ENCODE data around the gene PLD5. TPM values are rescaled to one million over a fixed set of nuclear protein-coding genes. Genes with fewer than 3 reads are reported as not detected.

Gene PLD5
- total RNA-seq, 3 donors from 2014 or later (not counting 1 experiment from before 2014, with no cell fraction given), result not detected

GRCh38 chr1:242440757-242441156, 83.7 kb downstream of the PLD5 start:
- DNase-seq, result no peak
- 90% methylated on average over 1 of the region's 1 CpG for WGBS (ENCODE audit: insufficient coverage)

GRCh38 chr1:242435200-242435599, 89.3 kb downstream of the PLD5 start:
- Histone ChIP-seq H3K4me1 (ENCODE audit: control insufficient read depth, insufficient read depth, low read length) (no peaks in the 10 kb centered on the region), H3K27ac (ENCODE audit: low read length) (no peak overlapping the region), H3K9me3 (ENCODE audit: control insufficient read depth, insufficient read depth, low read length) (no peaks in the 10 kb centered on the region), H3K27me3 (ENCODE audit: control insufficient read depth, insufficient read depth, low read length) (no peaks in the 10 kb centered on the region), H3K36me3 (ENCODE audit: control insufficient read depth, insufficient read depth, low read length) (no peaks in the 10 kb centered on the region), H3K4me3 (ENCODE audit: low read length) (no peak overlapping the region)
- DNase-seq (no peak), ATAC-seq (no peak)
- H3K9me3 Mint-ChIP-seq, result peaks cover 4 to 8% of the 10 kb centered on the region in 2 donors
- H3K36me3 Mint-ChIP-seq, result no peaks in the 10 kb centered on the region
- intact Hi-C loops (cut with micrococcal nuclease), result no loop called here
- H3K27ac Mint-ChIP-seq, result no peak overlapping the region
- H3K4me3 Mint-ChIP-seq, result no peak overlapping the region
- no peak for TF ChIP-seq CTCF (IDR thresholded peaks at IDR 0.05)
- H3K4me1 Mint-ChIP-seq, result no peaks in the 10 kb centered on the region
- peaks cover 0 to 2% of the 10 kb centered on the region in 2 donors for H3K27me3 Mint-ChIP-seq (ENCODE audit: low read depth in 2 of 2)
- WGBS (ENCODE audit: insufficient coverage), result 86% methylated on average over 2 of the region's 2 CpGs

More at GRCh38 chr1:242440757-242441156, 83.7 kb downstream of the PLD5 start:
- Mint-ChIP-seq H3K27me3 (ENCODE audit: low read depth in 2 of 2) (no peaks in the 10 kb centered on the region), H3K4me3 (no peak overlapping the region), H3K4me1 (no peaks in the 10 kb centered on the region), H3K36me3 (no peaks in the 10 kb centered on the region), H3K27ac (no peak overlapping the region), H3K9me3 (no peaks in the 10 kb centered on the region)
- TF ChIP-seq CTCF (IDR thresholded peaks at IDR 0.05), result no peak
- no peaks in the 10 kb centered on the region for H3K36me3 ChIP-seq (ENCODE audit: control insufficient read depth, insufficient read depth, low read length)
- intact Hi-C loops (cut with micrococcal nuclease), result no loop called here
- no peaks in the 10 kb centered on the region for H3K4me1 ChIP-seq (ENCODE audit: control insufficient read depth, insufficient read depth, low read length)
- no peak for ATAC-seq
- no peaks in the 10 kb centered on the region for H3K27me3 ChIP-seq (ENCODE audit: control insufficient read depth, insufficient read depth, low read length)
- H3K4me3 ChIP-seq (ENCODE audit: low read length), result no peak overlapping the region
- H3K27ac ChIP-seq (ENCODE audit: low read length), result no peak overlapping the region
- H3K9me3 ChIP-seq (ENCODE audit: control insufficient read depth, insufficient read depth, low read length), result no peaks in the 10 kb centered on the region

- Histone ChIP-seq H3K4me3 (ENCODE audit: low read length) (no peak overlapping the region), H3K4me1 (ENCODE audit: control insufficient read depth, insufficient read depth, low read length) (no peaks in the 10 kb centered on the region), H3K27ac (ENCODE audit: low read length) (no peak overlapping the region), H3K9me3 (ENCODE audit: control insufficient read depth, insufficient read depth, low read length) (peaks cover 4% of the 10 kb centered on the region), H3K36me3 (ENCODE audit: control insufficient read depth, insufficient read depth, low read length) (no peaks in the 10 kb centered on the region), H3K27me3 (ENCODE audit: control insufficient read depth, insufficient read depth, low read length) (no peaks in the 10 kb centered on the region)
- Mint-ChIP-seq H3K27ac (no peak overlapping the region), H3K4me3 (no peak overlapping the region), H3K9me3 (peaks cover 4 to 8% of the 10 kb centered on the region in 2 donors), H3K36me3 (no peaks in the 10 kb centered on the region), H3K4me1 (no peaks in the 10 kb centered on the region), H3K27me3 (ENCODE audit: low read depth in 2 of 2) (peaks cover 0 to 2% of the 10 kb centered on the region in 2 donors)
- DNase-seq, result no peak
- intact Hi-C loops (cut with micrococcal nuclease), result no loop called here
- no peak for TF ChIP-seq CTCF (IDR thresholded peaks at IDR 0.05)
- no peak for ATAC-seq
- 56% methylated on average over 5 of the region's 6 CpGs for WGBS (ENCODE audit: insufficient coverage)
These were observed 91.9 kb downstream of the PLD5 start for GRCh38 chr1:242432491-242433095.

GRCh38 chr1:242431786-242432185, 92.7 kb downstream of the PLD5 start:
- no peaks in the 10 kb centered on the region for H3K4me1 Mint-ChIP-seq
- Histone ChIP-seq H3K36me3 (ENCODE audit: control insufficient read depth, insufficient read depth, low read length) (no peaks in the 10 kb centered on the region), H3K27me3 (ENCODE audit: control insufficient read depth, insufficient read depth, low read length) (no peaks in the 10 kb centered on the region), H3K4me3 (ENCODE audit: low read length) (no peak overlapping the region), H3K9me3 (ENCODE audit: control insufficient read depth, insufficient read depth, low read length) (peaks cover 4% of the 10 kb centered on the region), H3K27ac (ENCODE audit: low read length) (no peak overlapping the region), H3K4me1 (ENCODE audit: control insufficient read depth, insufficient read depth, low read length) (no peaks in the 10 kb centered on the region)
- DNase-seq (no peak), ATAC-seq (no peak)
- peaks cover 0 to 2% of the 10 kb centered on the region in 2 donors for H3K27me3 Mint-ChIP-seq (ENCODE audit: low read depth in 2 of 2)
- intact Hi-C loops (cut with micrococcal nuclease), result no loop called here
- no peaks in the 10 kb centered on the region for H3K36me3 Mint-ChIP-seq
- 79% methylated on average over 3 of the region's 3 CpGs for WGBS (ENCODE audit: insufficient coverage)
- H3K27ac Mint-ChIP-seq, result no peak overlapping the region
- no peak overlapping the region for H3K4me3 Mint-ChIP-seq
- TF ChIP-seq CTCF (IDR thresholded peaks at IDR 0.05), result no peak
- peaks cover 4 to 8% of the 10 kb centered on the region in 2 donors for H3K9me3 Mint-ChIP-seq
